ENCODE data around the gene LSMEM2.
"Not testable (repeated sequence)": the region's sequence is repeated elsewhere in the genome, so short reads cannot be mapped to it uniquely, and the experiment has no call there.

LSMEM2 gene

DNA sequence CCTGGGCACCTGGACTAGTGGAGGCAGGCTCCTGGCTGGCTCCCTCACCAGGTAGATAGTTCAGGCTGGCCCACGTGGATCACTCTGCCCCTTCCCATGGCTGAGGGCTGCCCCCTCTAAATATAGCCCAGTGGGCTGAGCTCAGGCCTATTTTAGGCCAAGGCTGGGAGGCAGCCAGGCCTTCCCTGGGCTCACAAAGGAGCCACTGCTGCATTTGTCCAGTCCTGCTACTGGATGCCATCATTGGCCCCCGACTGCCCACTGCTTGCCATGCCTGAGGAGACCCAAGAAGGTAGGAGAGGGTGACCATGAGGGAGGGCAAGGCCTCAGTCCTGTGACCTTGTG lies at the start of gene LSMEM2:
LSMEM2 (plus strand) TSS at position 208 of the 345 bp plus-strand sequence; CDS start at position 235, 27 bp downstream.
- no peak for DNase-seq

DNA sequence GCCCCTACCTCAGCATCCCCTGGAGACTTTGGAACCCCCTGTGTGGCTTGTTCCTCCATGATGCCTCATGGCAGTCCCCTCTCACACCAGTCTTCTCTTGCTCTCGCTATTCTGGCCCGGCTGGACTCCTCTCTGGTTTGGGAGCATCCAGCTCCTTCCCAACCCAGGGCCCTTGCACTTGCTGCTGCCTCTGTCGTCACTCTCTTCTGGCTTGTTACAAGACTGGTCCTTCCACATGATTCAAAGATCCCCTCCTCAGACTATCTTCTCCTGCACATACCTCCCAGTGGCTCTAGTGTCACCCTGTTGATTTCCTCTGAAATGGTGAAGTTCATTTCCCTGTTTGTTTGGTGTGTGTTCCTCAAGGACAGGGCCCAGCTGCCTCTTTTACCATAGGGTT lies 49.4 kb upstream of the LSMEM2 start:
- DNase-seq = no peak

DNA sequence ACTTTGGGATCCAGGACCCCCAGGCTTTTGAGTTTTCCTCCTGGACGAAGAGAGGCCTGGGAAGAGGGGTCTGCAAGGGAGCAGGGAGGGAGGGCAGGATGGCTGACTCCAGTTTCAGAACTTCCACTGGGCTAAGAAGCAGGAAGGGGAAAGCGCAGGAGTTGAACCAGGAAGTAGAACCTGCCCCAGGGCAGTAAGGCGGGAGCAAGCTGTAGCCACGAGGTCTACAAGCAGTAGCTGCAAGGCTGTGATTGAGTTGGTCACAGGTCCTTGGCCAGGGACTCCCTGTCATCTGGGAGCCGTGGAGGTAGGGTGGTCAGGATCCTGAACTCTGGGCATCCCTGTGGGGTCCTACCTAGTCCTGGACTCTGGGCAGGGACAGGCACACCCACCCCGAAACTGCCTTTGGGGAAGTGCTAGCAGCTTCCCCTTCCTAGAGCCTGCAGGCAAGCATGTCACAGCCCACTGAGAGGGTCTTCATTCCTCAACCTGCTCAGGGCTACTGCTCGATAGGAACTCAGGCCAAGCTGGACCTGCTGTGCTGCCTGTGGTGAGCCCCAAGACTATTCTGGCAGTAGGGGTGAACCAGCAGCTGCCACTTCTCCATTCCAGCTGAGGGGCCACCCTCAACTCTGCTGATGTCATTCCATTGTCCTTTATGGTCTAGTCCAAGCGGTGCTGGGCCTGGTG lies 48.6 kb upstream of the LSMEM2 start:
- no peak for DNase-seq

DNA sequence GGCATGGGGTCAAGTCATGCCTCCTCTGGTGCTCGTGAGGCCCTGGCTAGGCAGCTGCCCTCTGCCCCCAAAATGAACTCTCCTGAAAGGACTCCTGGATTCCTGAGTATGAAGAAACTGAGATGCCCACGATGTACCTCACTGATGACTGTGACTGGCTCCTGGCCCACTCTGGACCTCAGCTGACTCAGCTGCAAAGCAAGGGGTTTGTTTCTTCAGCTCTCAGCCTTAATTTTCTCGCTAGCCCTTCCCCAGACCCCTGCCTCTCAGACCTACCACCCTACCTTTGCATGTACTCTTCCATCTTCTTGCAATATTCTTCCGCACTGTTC lies 48.1 kb upstream of the LSMEM2 start:
- no peak for DNase-seq

DNA sequence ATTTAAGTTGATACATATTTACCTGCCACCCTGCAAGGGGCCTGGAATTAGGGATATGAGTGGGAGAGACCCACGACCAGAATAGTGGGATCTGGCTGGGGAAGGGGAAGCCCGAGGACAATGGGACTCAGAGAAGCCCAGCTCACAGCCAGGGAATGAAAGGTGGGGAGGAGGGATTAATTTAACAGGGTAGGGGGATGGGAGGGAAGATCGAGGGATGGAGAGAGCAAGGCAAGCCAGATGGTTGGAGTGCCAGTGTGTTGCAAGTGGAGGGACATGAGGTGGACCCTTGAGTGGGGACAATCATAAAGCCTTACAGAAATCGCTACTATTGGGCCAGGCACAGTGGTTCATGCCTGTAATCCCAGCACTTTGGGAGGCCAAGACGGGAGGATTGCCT lies 47.3 kb upstream of the LSMEM2 start:
- DNase-seq = no peak

DNA sequence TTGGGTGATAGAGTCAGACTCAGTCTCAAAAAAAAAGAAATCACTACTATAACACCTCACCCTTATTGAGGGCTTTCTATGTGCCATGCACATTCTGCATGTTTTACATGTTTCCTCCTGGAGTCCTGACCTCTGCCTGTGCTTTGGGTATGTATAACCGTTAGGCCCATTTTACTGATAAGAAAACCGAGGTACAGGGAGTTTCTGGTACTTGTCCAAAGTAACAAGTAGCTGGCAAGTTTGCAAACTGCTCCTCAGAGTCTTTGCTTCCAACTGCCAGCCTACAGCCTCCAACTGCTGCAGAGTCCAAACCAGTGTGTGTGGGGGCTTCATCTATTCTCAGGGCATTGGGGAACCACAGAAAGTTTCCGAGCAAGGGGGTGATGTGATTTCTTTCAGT lies 46.6 kb upstream of the LSMEM2 start:
- DNase-seq = no peak

DNA sequence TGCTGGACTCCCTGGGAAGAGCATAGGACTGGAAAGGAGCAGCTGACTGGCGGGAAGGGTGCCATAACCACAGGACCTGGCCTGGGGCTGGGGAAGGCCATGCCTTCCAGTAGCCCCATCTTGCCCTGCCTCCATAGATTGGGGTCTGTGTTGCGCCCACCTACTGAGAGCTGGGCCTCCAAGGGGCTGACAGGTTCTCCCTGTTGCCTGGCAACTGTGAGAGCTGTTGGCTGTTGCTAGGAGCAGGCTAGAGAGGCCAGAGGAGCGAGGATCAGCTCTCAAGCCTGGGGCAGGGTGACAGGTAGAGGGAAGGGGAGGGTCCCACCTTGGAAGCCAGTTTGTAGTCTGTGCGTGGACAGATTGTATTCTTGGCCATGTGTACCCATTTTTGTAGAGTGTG lies 45.7 kb upstream of the LSMEM2 start:
- no peak for DNase-seq

DNA sequence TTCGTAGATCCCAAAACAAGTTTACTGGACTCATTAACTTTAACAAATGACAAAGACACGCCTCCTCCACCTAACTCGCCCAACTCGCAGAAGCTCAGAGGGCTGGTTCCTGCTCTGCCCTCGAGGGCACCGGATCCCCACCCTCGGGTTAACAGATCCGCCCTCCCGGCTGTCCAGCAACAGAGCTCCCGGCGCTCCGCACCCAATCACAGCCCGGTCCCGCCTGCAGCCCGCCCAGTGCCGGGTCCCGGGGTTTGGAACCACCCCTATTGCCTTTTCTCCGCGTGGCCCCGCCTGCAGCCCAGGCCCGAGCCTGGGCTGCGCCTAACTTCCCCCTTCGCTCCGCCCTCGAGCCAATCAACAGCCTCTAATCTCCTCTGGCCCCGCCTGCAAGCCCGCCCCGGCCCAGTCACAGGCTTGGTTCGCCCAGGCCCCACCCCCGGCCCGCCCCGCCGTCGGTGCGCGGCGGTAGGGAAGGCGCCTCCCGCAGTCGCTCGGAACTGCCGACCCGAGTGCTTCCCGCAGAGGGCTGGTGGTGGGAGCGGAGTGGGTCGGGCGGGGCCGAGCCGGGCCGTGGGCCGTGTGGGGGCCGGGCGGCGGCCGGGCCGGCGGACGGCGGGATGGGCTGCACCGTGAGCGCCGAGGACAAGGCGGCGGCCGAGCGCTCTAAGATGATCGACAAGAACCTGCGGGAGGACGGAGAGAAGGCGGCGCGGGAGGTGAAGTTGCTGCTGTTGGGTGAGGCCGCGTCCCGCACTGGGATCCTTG lies 43.0 kb upstream of the LSMEM2 start, which contains the start of gene GNAI2:
GNAI2 (plus strand) TSS at position 489 of the 768 bp plus-strand sequence; CDS start at position 621, 132 bp downstream.
- DNase-seq = peak; percentile 97

DNA sequence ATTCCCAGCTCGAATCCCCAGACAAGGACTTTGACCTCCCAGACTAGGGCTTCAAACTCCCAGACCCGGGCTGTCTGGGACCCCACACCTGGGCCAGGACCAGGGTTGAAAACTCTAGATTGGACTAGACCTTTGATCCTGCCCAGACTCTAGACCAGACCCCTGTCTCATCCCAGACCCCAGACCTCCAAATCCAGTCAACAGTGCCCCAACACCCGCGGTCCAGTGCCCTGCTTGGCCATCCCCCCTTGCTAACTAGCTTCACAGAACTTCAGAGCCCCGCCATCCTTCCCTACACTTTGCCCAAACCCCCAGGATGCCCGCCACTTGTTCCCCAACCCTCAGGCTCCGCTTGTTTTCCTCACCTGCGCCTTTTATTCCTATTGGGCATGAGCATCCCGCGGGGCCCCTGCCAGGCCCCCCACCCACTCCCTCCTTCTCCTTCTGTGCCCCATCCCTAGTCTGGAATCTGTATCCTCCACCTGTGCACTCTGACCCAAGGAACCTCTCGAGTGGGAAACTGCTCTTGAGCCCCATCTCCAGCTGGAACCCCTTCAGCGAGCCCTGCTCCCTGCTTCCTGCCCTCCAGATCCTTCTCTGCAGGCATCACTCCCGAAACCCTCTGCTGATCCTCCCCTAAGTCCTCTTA lies 42.3 kb upstream of the LSMEM2 start:
- no peak for DNase-seq

DNA sequence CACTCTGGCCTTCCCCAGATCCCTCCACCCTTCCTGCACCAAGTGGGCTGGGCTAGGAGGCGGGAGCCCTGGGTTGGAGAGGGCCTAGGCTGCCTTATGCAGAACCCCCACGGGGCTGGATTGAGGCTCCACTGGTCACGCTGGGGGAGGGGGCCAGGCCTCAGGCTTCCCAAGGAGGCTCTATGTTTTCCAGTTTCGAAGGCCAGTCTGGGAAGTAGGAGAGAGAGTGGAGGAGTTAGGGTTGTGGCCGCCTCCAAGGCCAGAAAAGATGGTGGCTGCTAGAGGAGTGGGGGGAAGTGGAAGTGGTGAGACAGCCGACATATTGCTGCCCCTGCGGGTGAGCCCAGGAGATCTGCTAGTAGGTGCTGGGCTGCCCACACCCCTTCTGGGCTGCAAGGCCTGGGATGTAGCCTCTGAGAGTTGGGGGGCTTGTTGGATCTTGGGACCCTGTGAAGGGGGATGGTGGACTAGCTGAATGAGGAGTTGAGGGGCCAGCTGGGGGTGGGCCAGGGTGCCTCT lies 41.7 kb upstream of the LSMEM2 start:
- DNase-seq = no peak

DNA sequence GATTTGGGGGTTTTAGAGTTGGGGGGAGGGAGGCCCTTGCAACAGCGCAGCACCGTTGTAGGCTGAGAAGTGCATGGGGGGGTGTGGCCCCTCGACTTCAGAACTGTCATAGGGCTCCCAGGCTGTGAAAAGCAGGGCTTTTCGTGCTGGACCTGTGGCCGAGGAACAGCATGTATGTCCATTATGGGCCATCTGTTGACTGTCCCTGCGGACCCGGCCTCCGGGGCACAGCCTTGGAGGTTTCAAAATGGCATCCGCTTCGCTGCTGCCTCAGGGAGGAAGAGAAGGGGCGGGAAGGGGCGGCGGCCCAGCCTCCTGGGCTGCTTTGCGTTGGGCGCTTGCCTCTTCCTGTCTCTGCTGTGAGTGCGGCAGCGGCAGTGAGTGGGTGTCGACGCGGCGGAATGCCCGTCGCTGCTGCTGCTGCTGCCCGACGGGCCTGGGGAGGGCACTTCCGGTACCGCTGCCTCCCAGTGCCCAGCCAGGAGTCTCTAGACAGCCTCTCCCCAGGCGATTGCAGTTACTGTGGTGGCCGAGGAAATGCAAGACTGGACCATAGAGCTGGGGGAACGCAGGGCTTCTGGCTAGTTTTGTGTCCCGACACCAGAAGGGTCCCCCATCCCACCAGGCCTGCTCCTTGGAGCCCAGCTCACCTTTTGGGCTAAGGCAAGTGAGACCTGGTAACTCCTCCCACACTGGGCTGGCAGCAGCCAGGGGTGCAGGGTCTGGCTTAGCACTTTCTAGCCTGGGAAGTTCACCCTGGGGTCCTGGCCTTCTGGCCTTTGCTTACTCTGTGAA lies 40.9 kb upstream of the LSMEM2 start:
- peak; percentile 70 for DNase-seq

DNA sequence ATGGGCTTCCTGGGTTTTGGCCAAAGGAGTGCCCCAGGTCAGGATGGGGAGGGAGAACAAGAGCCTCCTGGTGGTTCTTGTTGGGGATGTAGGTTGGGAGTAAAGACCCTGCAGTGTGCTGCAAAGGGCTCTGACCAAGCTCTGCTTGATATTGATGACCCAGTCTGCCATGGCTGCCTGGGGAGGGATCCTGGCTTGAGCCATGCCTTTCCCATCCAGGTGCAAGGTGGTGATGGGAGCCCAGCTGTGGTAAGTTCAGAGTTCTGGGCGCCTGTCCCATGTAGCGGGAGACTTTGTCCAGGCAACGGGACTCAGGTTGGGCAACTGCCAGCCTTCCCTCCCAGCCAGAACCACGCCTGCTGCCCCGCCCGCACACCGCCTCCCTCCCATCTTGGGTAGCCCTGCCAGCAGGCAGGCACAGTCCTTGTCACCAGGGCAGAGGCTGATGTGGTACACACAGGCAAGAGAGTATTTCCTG lies 40.3 kb upstream of the LSMEM2 start:
- DNase-seq = no peak

DNA sequence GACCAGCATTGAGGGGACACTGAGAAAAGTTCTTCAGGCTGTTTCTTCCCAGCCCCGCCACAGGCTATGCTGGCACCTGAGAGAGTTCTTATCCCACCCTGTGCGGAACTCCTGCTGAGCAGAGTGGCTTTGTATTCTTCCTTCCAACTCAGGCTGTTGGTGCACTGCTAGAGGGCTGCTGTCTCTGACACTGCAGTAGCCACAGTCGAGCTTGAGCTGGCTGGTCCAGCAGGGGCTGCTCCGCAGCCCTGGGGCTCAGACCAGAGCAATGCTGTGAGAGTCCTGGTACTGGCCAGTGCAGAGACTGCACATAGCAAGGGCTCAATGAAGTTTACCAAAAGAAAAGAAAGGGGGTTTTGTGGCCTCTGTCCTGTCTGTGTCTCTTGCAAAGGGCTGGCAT lies 39.2 kb upstream of the LSMEM2 start:
- no peak for DNase-seq

DNA sequence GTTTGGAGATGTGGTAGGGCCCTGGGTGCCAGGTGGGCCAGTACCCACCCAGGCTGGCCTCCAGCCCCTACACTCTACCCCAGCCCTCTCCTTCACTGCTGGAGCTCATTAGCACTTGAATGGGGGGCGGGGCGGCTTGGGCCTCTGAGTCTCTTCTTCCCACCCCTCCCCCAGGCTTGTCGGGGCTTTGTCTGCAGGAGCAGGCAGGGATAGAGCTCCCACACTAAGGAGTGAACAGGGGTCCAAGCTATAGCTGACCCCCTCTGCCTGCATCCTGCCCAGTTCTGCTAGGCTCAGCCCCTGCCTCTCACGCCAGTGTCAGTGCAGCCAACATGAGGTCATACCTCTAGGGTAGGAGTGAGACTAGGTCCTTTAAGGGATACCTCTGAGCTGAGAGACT lies 37.7 kb upstream of the LSMEM2 start:
- DNase-seq = no peak

DNA sequence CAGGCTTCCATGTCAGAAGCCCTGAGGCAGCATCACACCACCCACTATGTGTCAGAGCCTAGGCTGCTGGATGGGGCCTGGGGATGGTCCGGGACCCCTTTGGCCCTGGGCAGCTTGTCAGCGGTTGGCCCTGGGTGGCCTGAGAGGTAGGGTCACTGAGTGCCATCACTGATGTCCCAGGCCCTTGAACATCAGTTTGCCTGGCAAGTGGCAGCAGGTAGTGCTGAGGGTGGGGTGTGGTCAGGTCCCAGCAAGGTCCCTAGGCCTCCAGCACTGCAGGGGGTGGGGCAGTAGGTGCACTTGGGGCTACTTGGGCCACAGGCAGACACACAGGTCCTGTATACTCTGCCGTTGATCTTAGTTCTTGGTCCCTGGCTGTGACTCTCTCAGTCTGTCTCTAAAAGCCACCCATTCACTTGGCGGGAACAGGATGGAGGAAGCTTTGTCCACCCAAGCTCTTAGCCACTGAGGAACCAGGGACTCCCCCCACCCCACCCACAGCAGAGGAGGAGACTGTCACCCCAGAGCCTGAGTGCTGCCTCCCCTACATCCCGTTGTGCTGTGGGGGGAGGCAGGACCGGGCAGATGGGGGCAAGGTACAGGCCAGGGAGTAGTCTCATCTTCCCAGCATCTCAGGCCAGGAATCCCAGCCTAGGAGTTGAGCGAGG lies 37.0 kb upstream of the LSMEM2 start:
- DNase-seq = no peak

DNA sequence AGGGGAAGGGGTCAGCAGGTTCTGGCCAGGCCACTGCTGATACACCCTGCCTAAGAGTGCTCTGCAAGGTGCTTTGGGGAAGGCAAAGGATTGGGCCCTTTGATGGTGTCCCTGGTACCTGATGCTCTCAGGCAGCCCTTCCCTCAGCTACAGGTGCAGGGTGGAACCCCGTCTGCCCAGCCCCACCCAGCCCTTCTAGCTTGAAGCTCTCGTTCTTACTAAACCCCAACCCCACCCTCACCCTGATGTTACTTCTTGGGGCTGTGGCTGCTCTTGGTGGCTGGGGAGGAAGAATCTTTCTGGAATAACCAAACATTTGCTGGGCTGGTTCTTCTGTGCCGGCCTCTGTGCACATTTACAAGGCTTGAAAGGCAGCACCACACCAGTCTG lies 36.5 kb upstream of the LSMEM2 start:
- DNase-seq = no peak

DNA sequence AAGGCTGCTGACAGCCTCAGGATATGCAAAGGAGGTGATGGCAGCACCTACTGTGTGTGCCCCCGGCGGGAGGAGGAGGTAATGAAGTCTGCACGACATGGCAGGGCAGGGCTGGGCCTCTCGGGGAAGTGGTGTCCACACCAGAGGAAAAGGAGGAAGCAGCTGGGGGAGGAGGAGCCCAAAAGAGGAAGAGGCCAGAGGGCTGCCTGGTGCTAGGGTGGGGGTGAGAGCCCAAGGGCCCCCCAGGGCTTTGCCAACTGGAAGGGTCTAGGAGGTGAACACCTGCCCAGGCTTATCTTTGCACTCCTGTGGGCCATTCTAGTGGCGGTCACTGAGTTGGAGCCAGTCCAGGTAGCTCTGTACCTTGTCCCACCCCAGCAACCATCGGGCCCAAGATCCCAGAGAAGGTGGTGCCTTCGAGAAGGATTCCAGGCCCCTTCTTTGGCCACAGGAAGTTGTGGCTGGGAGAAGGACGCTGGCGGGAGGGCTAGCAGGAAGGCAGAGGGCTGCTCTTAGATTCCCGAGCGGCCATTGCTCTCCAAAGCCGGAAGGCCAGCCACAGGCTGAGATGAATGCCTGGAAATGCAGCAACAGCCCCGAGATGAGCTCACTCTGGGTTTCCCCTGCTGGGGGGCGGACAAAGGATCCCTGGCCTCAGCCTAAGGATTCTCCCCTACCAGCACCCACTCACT lies 35.9 kb upstream of the LSMEM2 start:
- no peak for DNase-seq

DNA sequence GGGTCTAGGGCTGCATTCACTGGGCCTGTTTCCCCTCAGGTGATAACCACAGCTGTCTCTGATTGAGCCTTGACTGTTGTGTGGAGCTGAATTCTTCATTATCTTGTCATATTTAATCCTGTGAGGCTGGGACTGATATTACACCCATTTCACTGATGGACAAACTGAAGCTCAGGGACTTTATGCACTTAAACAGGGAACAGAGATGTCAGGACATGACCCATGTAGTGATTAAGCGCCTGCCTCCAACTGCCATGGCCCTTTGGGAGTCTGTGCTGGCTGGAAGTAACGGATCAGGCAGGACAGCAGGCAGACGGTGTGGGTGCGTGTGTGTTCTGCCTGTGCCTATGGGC lies 35.4 kb upstream of the LSMEM2 start:
- no peak for DNase-seq

DNA sequence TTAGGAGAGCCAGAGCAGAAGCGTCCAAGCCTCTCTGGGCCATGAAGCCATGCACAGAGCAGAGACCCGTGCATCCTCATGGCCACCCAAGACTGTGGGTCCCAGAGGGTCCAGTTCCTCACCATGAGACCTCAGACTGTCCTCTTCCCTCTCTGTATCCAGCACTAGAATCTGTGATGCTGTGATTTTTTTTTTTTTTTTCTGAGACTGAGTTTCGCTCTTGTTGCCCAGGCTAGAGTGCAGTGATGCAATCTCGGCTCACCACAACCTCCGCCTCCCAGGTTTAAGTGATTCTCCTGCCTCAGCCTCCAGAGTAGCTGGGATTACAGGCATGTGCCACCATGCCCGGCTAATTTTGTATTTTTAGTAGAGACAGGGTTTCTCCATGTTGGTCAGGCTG lies 34.1 kb upstream of the LSMEM2 start:
- DNase-seq = not testable (repeated sequence)

DNA sequence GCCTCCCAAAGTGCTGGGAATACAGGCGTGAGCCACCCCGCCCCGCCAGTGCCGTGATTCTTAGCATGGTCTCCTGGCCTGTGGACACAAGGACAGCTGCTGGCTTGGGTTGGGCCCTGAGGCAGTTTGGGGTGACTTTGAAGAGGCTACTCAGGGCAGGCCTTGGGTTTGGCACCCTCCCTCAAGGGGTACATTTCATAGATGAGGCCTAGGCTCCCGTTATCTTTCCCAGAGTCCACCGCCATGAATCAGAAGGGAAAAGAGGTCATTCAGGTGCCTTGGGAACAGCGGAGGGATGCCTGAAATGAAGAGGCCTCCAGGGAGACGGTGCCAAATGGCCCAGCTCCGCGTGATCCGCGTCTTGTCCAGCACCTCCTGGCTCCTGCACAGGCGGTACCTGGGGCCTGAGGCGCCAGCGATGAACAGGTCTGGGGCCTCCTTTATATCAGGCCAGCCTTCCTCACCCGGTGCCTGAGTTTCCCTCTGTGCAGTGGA lies 33.6 kb upstream of the LSMEM2 start:
- no peak for DNase-seq

DNA sequence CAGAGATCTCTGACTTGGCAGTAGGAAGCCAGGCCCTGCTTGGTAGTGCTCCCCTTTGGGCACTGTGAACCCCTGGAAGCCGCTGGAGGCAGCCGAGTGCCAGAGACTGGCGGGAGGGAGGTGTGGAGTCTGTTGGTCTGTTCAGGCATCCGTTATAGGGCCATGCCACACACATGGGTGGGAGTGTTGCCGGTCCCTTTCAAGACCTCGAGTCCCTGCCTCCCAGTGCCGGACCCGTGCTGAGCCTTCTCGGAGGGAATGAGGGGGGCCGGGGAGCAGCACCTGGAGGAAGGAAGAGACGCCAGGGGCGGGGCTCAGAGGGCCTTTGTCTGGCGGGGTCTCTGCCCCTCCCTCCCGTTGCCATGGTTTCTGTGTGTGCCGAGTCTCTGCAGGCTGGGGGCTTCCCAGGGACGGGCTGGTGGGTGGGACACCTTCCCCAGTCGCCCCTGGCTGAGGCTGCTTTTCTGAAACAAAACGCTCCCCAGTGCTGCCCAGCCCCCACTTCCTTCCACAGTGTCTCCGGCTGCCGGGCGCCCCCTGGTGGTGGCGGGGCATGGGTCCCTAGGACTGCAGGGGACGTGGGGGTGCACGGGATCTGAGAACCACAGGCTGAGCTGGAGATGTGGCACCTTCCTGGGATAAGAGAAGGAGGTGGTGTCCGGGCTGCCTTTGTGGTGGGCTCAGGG lies 32.9 kb upstream of the LSMEM2 start:
- DNase-seq = peak; percentile 98

Data from activated T-cell treated with anti-CD3 and anti-CD28 coated beads for 4 hours (primary cell).